GM23248 (cell line): ENCODE data around the gene HMGN4.

Experiments used
- EZH2 ChIP-seq: fragments of 200-600 bp; sonication (generic); IDR thresholded peaks from 2 replicates; pipeline ENCODE4 v1.6.1; 2018; ENCODE audit warnings: antibody characterized with exemption, mild to moderate bottlenecking; ENCODE audit not compliant: insufficient read depth, poor library complexity, severe bottlenecking
- EZH2phosphoT487 ChIP-seq: fragments of 200-600 bp; sonication (generic); IDR thresholded peaks from 2 replicates; pipeline ENCODE4 v1.6.1; 2018; ENCODE audit warnings: antibody characterized with exemption, moderate library complexity, mild to moderate bottlenecking, low read depth; ENCODE audit not compliant: insufficient read depth

DNA sequence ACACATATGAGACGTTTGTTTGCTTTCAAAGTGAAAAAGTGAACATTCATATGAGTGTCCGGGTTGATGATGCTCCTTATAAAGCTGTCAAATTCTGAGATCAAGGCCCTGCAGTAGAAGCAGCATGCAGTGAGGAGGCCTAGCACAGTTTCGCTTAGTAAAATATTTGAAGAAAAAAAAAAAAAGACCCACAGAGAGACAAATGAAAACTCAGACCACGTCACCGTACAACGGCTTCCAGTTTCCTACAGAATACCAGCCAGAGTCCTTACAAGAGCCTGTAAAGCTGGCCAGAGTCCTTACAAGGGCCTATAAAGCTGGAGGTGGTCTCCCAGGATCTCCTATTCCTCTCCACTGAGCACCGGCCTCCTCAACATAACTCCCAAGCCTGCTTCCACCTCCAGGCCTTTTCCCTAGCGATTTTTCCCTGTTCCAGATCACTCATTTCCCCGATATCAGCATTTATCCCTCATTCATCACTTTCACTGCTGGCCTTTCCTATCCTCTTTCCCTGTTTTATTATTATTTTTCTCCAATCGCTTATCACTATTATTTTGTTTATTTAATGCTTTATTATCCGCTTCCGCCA, 1.5 kb upstream of the HMGN4 start:
- no peak for TF ChIP-seq EZH2
- TF ChIP-seq EZH2phosphoT487, result no peak
